ENCODE data around the gene MSANTD1. TPM values are rescaled to one million over a fixed set of nuclear protein-coding genes. Genes with fewer than 3 reads are reported as not detected.

Gene MSANTD1
- total RNA-seq, 3 donors from 2014 or later (not counting 1 experiment from before 2014, with no cell fraction given) = 0.54 to 2.2 (median 1.8) TPM

DNA sequence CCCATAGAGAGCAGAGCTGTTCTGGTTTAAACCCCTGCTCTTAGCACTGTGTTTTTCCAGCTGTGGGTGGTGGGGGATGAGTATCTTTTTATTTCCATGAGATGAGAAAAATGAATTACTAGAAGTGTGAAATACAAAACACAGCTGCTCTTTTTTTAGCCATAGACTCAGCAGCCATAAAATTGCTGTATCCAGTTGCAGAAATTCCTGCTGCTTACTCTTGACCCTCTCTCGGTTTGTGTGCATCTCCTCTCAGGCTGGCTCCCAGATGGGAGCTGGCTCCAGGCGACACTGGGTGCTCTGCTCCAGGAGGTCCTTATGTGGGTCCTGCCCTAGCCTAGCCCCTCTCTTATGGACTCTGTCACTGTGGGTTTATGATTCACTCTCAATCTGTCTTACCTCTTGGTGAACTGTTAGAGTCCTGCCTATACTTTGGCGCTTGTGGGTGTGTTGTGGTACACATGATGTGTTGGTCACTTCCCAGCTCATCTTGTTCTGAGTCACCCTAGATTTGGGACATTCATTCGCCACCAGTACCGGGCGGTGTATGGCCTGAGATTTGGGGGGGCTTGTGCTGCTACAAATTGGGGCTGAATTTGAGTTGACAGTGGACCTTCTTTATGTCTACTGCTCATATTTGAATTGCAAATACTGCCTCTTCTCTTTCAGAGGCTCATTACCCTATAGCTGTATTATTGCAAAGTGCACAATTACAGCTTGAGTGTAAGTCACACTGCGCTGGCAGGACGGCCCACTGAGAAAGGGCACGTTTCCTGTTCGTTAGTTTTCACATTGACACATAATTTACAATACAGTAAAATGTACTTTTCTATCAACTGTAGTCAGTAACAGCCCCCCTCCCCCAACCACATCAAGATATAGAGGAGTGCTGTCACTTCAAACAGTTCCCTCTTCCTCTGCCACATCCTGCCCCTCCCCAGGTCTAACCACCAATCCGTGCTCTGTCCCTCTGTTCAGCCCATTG lies 46.9 kb upstream of the MSANTD1 start:
- Histone ChIP-seq H3K9me3 (ENCODE audit: control insufficient read depth, insufficient read depth, low read length) (no peaks in the 10 kb centered on the region), H3K27ac (ENCODE audit: low read length) (peak overlapping the region; percentile 89), H3K4me1 (ENCODE audit: control insufficient read depth, insufficient read depth, low read length) (peaks cover 59% of the 10 kb centered on the region), H3K4me3 (ENCODE audit: low read length) (peak overlapping the region; percentile 10), H3K27me3 (ENCODE audit: control insufficient read depth, insufficient read depth, low read length) (no peaks in the 10 kb centered on the region), H3K36me3 (ENCODE audit: control insufficient read depth, insufficient read depth, low read length) (peaks cover 35% of the 10 kb centered on the region)
- peak; percentile 72 to 89 (median 79) for ATAC-seq
- 14% methylated on average over 11 of the region's 11 CpGs for WGBS (ENCODE audit: insufficient coverage)
- Mint-ChIP-seq H3K27me3 (ENCODE audit: low read depth in 2 of 2) (no peaks in the 10 kb centered on the region), H3K27ac (peak overlapping the region; percentile 88 to 96), H3K36me3 (peaks cover 9% of the 10 kb centered on the region), H3K4me1 (peaks cover 49 to 62% of the 10 kb centered on the region in 2 donors), H3K4me3 (peak overlapping the region; percentile 86), H3K9me3 (no peaks in the 10 kb centered on the region)
- DNase-seq = peak; percentile 63 to 90
- intact Hi-C loops (cut with micrococcal nuclease) = loop anchor here (1.0 to 5.0 kb wide), 5 partner anchors 10 to 155 kb away; no protein-coding TSS in a partner anchor
- TF ChIP-seq, protein P1, sequence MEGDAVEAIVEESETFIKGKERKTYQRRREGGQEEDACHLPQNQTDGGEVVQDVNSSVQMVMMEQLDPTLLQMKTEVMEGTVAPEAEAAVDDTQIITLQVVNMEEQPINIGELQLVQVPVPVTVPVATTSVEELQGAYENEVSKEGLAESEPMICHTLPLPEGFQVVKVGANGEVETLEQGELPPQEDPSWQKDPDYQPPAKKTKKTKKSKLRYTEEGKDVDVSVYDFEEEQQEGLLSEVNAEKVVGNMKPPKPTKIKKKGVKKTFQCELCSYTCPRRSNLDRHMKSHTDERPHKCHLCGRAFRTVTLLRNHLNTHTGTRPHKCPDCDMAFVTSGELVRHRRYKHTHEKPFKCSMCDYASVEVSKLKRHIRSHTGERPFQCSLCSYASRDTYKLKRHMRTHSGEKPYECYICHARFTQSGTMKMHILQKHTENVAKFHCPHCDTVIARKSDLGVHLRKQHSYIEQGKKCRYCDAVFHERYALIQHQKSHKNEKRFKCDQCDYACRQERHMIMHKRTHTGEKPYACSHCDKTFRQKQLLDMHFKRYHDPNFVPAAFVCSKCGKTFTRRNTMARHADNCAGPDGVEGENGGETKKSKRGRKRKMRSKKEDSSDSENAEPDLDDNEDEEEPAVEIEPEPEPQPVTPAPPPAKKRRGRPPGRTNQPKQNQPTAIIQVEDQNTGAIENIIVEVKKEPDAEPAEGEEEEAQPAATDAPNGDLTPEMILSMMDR (IDR thresholded peaks at IDR 0.05) = no peak

- TF ChIP-seq, protein P1 (IDR thresholded peaks at IDR 0.05) = no peak
- peaks cover 50% of the 10 kb centered on the region for H3K4me1 ChIP-seq (ENCODE audit: control insufficient read depth, insufficient read depth, low read length)
- H3K9me3 ChIP-seq (ENCODE audit: control insufficient read depth, insufficient read depth, low read length) = no peaks in the 10 kb centered on the region
- peak overlapping the region; percentile 89 for H3K27ac ChIP-seq (ENCODE audit: low read length)
- Mint-ChIP-seq H3K9me3 (no peaks in the 10 kb centered on the region), H3K27me3 (ENCODE audit: low read depth in 2 of 2) (no peaks in the 10 kb centered on the region), H3K4me1 (peaks cover 42 to 58% of the 10 kb centered on the region in 2 donors), H3K36me3 (peaks cover 18% of the 10 kb centered on the region), H3K4me3 (peak overlapping the region; percentile 86), H3K27ac (peak overlapping the region; percentile 88 to 96)
- H3K27me3 ChIP-seq (ENCODE audit: control insufficient read depth, insufficient read depth, low read length) = no peaks in the 10 kb centered on the region
- peaks cover 40% of the 10 kb centered on the region for H3K36me3 ChIP-seq (ENCODE audit: control insufficient read depth, insufficient read depth, low read length)
- WGBS (ENCODE audit: insufficient coverage) = 48% methylated on average over 22 of the region's 22 CpGs
- DNase-seq (peak; percentile 34 to 63), ATAC-seq (peak; percentile 19 to 50 (median 49))
- intact Hi-C loops (cut with micrococcal nuclease) = loop anchor here (1.0 to 5.0 kb wide), 5 partner anchors 11 to 156 kb away; no protein-coding TSS in a partner anchor
- H3K4me3 ChIP-seq (ENCODE audit: low read length) = peak overlapping the region; percentile 10
Measured at GRCh38 chr4:3202836-3203820, 45.8 kb upstream of the MSANTD1 start.

- WGBS (ENCODE audit: insufficient coverage) = 80% methylated on average over 8 of the region's 8 CpGs
- H3K4me3 ChIP-seq (ENCODE audit: low read length) = no peak overlapping the region
- H3K4me1 Mint-ChIP-seq = peaks cover 47 to 57% of the 10 kb centered on the region in 2 donors
- DNase-seq = no peak
- H3K27me3 Mint-ChIP-seq (ENCODE audit: low read depth in 2 of 2) = no peaks in the 10 kb centered on the region
- H3K4me3 Mint-ChIP-seq = peak overlapping the region; percentile 86
- TF ChIP-seq, protein P1 (IDR thresholded peaks at IDR 0.05) = no peak
- peak overlapping the region; percentile 88 to 96 for H3K27ac Mint-ChIP-seq
- H3K36me3 Mint-ChIP-seq = peaks cover 23% of the 10 kb centered on the region
- H3K36me3 ChIP-seq (ENCODE audit: control insufficient read depth, insufficient read depth, low read length) = peaks cover 43% of the 10 kb centered on the region
- ATAC-seq = no peak
- intact Hi-C loops (cut with micrococcal nuclease) = loop anchor here (2.0 to 5.0 kb wide), 3 partner anchors 42 to 157 kb away; no protein-coding TSS in a partner anchor
- H3K27me3 ChIP-seq (ENCODE audit: control insufficient read depth, insufficient read depth, low read length) = no peaks in the 10 kb centered on the region
- H3K27ac ChIP-seq (ENCODE audit: low read length) = peak overlapping the region; percentile 89
- H3K9me3 Mint-ChIP-seq = no peaks in the 10 kb centered on the region
- H3K9me3 ChIP-seq (ENCODE audit: control insufficient read depth, insufficient read depth, low read length) = no peaks in the 10 kb centered on the region
- peaks cover 50% of the 10 kb centered on the region for H3K4me1 ChIP-seq (ENCODE audit: control insufficient read depth, insufficient read depth, low read length)
Measured at GRCh38 chr4:3203971-3204431, 45.0 kb upstream of the MSANTD1 start.
